Measurements from ENCODE around the gene TOP2B. TPM values are rescaled to one million over a fixed set of nuclear protein-coding genes. Genes with fewer than 3 reads are reported as not detected.

The TOP2B gene
- total RNA-seq, 1 experiment from 2014 or later: 181 TPM

DNA sequence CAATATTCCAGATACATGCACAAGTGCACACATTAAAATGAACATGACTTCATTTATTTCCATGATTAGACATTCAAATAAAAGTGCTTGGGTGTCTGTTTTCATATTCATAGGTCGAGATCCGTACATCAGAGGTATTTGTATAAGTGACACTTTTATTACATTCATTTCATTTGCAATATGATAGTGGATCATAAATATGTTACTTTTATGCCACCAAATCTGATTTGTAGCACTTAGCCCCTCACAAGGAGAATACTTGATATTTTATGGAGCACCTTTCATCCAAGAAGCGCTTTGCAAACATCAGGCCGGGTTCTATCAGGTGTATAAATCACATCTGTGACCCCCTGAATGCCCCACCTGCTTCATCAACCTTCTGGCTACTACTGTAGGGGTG lies 100.6 kb downstream of the TOP2B start:
- Histone ChIP-seq H3K27ac (ENCODE audit: insufficient read length, low read depth, low read length) (no peak overlapping the region), H2BK20ac (ENCODE audit: low read depth, low read length, poor library complexity, severe bottlenecking) (no peak overlapping the region), H3K4me2 (ENCODE audit: insufficient read depth, insufficient read length, low read length) (no peak overlapping the region), H2BK12ac (ENCODE audit: insufficient read length, low read depth, low read length) (no peak overlapping the region), H2BK5ac (ENCODE audit: insufficient read length, low read length) (no peak overlapping the region), H3K23ac (ENCODE audit: insufficient read length, low read depth, low read length) (no peak overlapping the region), H2BK15ac (ENCODE audit: low read depth, low read length) (no peak overlapping the region), H3K9me3 (ENCODE audit: control insufficient read depth, low read depth, low read length) (no peaks in the 10 kb centered on the region), H3K18ac (ENCODE audit: insufficient read length, low read depth, low read length) (no peak overlapping the region), H4K8ac (replicated peaks; ENCODE audit: insufficient read length, low read depth, low read length) (no peak overlapping the region), H3K27me3 (ENCODE audit: insufficient read depth, low read length) (no peaks in the 10 kb centered on the region; the same call in 1 of the 2 replicates), H3K9ac (ENCODE audit: extremely low read depth, insufficient read length, low read length) (no peak overlapping the region), H3K79me2 (ENCODE audit: insufficient read depth, low read length) (no peaks in the 10 kb centered on the region), H2AFZ (ENCODE audit: low read length) (no peak overlapping the region), H3K56ac (ENCODE audit: insufficient read length, low read depth, low read length) (no peak overlapping the region), H3K4ac (ENCODE audit: low read depth, low read length) (no peak overlapping the region), H4K91ac (ENCODE audit: insufficient read length, low read depth, low read length) (no peak overlapping the region), H2AK5ac (ENCODE audit: insufficient read length, low read length) (no peak overlapping the region), H3T11ph (ENCODE audit: low read length) (no peak overlapping the region), H4K20me1 (ENCODE audit: control insufficient read depth, insufficient read depth, insufficient read length) (no peaks in the 10 kb centered on the region), H2BK120ac (ENCODE audit: low read depth, low read length, poor library complexity, severe bottlenecking) (no peak overlapping the region), H3K4me1 (ENCODE audit: insufficient read depth, low read length) (no peaks in the 10 kb centered on the region), H3K23me2 (ENCODE audit: insufficient read length, low read depth, low read length, poor library complexity, severe bottlenecking) (no peaks in the 10 kb centered on the region), H3K14ac (ENCODE audit: insufficient read depth, low read length) (no peak overlapping the region), H3K79me1 (ENCODE audit: insufficient read depth, low read depth, low read length, poor library complexity, severe bottlenecking) (no peaks in the 10 kb centered on the region), H4K5ac (ENCODE audit: insufficient read length, low read depth, low read length) (no peak overlapping the region)
- Mint-ChIP-seq H3K4me3 (no peak overlapping the region), H3K36me3 (ENCODE audit: insufficient read depth in 1 of 3, low read depth in 3 of 3) (no peaks in the 10 kb centered on the region), H3K9me3 (no peaks in the 10 kb centered on the region), H3K27me3 (ENCODE audit: low read depth) (peaks cover 2% of the 10 kb centered on the region), H3K27ac (no peak overlapping the region), H3K4me1 (peaks cover 0 to 2% of the 10 kb centered on the region in 2 experiments; a peak in 1 of 4 replicates)
- TF ChIP-seq, protein P1, sequence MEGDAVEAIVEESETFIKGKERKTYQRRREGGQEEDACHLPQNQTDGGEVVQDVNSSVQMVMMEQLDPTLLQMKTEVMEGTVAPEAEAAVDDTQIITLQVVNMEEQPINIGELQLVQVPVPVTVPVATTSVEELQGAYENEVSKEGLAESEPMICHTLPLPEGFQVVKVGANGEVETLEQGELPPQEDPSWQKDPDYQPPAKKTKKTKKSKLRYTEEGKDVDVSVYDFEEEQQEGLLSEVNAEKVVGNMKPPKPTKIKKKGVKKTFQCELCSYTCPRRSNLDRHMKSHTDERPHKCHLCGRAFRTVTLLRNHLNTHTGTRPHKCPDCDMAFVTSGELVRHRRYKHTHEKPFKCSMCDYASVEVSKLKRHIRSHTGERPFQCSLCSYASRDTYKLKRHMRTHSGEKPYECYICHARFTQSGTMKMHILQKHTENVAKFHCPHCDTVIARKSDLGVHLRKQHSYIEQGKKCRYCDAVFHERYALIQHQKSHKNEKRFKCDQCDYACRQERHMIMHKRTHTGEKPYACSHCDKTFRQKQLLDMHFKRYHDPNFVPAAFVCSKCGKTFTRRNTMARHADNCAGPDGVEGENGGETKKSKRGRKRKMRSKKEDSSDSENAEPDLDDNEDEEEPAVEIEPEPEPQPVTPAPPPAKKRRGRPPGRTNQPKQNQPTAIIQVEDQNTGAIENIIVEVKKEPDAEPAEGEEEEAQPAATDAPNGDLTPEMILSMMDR (conservative IDR thresholded peaks at IDR 0.05): no peak
- no peak for DNase-seq
- no CpG with 5 or more reads among the region's 4 CpGs for WGBS (ENCODE audit: extremely low coverage, insufficient read length, low lambda C conversion rate)
